GM21717 (cell line): ENCODE results near the gene ABHD17C.
"Not testable (repeated sequence)": the region's sequence is repeated elsewhere in the genome, so short reads cannot be mapped to it uniquely, and the experiment has no call there.

Experiments used
- ATAC-seq: cut with Tn5 transposase; IDR thresholded peaks from one replicate; pipeline ENCODE4 v1.9.1; 2021; ENCODE audit warnings: mild to moderate bottlenecking, moderate library complexity; ENCODE audit not compliant: unreplicated experiment

Gene ABHD17C

DNA sequence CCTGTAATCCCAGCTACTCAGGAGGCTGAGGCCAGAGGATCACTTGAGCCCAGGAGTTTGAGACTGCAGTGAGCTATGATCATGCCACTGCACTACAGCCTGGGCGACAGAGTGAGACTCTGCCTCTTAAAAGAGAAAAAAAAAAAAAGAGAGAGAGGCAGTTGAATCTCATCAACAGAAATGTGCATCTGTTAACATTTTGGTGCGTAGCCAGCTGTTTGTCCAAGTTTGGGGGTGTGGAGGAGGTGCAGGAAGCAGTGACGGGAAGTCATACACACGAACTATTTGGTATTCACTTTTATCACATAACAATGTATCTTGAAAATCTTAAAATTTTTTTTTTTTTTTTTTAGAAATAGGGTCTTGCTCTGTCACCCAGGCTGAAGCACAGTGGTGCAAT is 65.8 kb downstream of the ABHD17C start:
- no peak for ATAC-seq

- no peak for ATAC-seq
Measured at GRCh38 chr15:80761754-80762153, 66.6 kb downstream of the ABHD17C start.

DNA sequence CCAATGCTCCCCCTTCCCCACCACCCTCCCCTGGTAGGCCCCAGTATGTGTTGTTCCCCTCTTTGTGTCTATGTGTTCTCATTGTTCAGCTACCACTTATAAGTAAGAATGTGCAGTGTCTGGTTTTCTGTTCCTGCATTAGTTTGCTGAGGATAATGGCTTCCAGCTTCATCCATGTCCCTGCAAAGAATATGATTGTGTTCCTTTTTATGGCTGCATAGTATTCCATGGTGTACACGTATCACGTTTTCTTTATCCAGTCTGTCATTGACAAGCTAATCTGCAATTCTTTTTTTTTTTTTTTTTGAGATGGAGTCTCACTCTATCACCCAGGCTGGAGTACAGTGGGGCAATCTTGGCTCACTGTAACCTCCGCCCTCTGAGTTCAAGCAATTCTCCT is 68.1 kb downstream of the ABHD17C start:
- ATAC-seq = not testable (repeated sequence)

GRCh38 chr15:80764535-80764934 is 69.4 kb downstream of the ABHD17C start:
- ATAC-seq = no peak

- no peak for ATAC-seq
Measured at GRCh38 chr15:80766275-80766674, 71.2 kb downstream of the ABHD17C start.

GRCh38 chr15:80768158-80768557 is 73.0 kb downstream of the ABHD17C start:
- ATAC-seq = no peak

- ATAC-seq = no peak
Measured at GRCh38 chr15:80769153-80769828, 74.2 kb downstream of the ABHD17C start.

GRCh38 chr15:80769829-80770705 is 75.0 kb downstream of the ABHD17C start:
- ATAC-seq = no peak

DNA sequence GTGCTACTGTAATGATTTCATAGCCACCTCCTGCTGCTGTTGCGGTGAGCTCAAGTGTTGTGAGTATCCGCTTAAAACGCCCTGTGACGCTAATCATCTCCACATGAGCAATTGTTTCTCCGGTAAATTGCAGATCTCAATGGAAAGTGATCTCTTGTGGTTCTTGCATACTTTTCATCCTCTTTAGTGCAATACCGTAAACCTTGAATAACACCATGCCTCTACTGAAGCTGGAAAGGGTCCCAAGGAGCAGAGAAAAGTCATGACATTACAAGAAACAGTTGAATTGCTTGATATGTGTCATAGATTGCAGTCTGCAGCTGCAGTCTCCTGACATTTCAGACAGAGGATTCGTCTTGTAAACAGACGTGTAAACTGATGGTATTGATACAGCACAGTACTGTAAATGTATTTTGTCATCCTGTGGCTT is 78.0 kb downstream of the ABHD17C start:
- no peak for ATAC-seq

- no peak for ATAC-seq
Measured at GRCh38 chr15:80773792-80774352, 78.8 kb downstream of the ABHD17C start.

GRCh38 chr15:80774486-80774885 is 79.4 kb downstream of the ABHD17C start:
- no peak for ATAC-seq

- ATAC-seq = no peak
Measured at GRCh38 chr15:80775338-80775737, 80.2 kb downstream of the ABHD17C start.

DNA sequence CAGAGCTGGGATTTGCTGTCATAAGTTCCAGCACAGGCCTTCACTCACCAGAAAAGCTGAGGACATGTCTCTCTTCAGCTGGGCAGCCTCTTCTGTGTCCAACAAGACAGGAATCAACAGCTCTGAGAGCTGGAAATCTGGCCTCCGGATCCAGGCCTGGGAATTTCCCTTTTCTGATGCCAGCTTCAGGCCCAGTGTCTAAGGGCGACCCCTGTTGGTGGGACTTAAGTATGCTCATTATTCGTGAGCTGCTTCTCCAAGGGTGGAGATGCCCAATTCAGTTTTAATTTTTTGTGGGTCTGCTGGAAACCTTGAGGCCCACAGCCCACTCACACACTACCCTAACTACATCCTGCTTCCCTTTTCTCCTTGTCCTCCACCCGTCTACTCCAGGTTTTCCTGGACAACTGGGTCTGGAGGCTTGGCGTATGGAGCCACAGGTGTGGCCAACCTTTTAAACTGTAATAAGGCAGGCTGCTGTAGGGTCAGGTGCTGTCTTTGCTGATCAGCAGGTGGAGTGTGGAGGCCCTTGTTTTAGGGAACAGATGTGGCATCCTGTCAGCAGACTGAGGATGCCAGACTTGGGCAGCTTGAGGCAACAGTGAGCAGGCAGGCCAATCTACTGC is 81.4 kb downstream of the ABHD17C start:
- no peak for ATAC-seq

GRCh38 chr15:80777137-80777536 is 82.0 kb downstream of the ABHD17C start:
- ATAC-seq = no peak

DNA sequence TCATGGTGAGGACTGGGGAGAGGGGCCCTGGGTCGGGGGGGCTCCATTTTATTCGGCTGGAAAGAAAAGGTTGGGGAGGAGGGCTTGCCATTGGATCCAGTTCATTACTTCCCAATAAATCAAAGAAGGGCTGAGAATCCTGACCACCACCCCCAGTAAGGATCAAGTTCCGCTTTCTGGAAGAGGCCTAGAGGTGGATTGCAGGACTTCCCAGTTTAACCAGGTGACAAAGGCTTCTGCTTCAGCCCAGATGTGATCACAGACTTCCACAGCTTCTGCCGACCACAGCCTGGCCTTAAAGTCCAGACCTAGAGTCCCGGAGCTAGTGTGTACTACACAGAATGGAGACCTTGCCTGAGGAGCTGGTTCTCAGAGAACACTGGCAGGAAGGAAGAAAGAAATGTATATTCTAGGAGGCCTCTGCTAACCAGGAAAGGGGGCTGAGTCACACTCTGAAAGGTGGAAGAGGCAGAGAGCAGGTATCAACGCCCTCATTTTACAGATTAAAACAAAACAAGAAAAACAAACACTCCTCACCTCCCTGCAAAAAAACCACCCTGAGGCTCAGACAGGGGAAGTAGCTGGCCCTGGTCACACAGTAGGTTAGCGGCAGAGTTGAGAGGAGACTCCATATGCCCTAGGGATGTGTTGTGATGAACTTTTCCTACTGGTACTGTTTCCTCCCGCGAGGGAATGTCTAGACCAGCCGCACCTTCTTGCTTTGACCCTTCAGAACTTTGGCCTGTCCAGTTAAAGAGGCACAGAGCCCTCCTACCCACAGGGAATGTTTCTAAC is 82.9 kb downstream of the ABHD17C start:
- no peak for ATAC-seq

GRCh38 chr15:80778621-80778963 is 83.5 kb downstream of the ABHD17C start:
- no peak for ATAC-seq

DNA sequence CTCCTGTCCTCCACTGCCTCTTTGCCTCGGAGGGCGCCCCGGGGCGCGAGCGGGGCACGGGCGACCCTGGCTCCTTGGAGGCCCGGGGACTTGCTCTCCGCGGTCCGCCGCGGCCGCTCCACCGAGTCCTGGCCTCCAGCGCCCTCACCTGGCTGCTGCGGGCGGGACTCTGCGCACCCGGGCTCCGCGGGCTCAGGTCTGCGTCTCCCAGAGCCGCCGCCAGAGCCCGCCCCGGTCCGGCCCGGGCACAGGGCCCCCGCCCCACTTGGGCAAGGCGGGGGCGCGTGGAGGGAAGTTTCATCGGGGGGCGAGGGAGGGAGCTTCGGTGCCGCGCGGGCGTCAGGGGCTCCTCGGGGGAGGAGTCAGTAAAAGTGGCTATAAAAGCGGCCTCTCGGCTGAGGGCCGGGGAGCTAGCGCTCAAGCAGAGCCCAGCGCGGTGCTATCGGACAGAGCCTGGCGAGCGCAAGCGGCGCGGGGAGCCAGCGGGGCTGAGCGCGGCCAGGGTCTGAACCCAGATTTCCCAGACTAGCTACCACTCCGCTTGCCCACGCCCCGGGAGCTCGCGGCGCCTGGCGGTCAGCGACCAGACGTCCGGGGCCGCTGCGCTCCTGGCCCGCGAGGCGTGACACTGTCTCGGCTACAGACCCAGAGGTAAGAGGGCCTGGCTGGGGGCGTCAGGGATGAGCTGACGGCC is 84.0 kb downstream of the ABHD17C start, which contains the start of gene CEMIP:
TSS of gene CEMIP (plus strand) at position 407 of the 694 bp plus-strand sequence. CDS start 94,510 bp downstream, outside the sequence.
- ATAC-seq = no peak

DNA sequence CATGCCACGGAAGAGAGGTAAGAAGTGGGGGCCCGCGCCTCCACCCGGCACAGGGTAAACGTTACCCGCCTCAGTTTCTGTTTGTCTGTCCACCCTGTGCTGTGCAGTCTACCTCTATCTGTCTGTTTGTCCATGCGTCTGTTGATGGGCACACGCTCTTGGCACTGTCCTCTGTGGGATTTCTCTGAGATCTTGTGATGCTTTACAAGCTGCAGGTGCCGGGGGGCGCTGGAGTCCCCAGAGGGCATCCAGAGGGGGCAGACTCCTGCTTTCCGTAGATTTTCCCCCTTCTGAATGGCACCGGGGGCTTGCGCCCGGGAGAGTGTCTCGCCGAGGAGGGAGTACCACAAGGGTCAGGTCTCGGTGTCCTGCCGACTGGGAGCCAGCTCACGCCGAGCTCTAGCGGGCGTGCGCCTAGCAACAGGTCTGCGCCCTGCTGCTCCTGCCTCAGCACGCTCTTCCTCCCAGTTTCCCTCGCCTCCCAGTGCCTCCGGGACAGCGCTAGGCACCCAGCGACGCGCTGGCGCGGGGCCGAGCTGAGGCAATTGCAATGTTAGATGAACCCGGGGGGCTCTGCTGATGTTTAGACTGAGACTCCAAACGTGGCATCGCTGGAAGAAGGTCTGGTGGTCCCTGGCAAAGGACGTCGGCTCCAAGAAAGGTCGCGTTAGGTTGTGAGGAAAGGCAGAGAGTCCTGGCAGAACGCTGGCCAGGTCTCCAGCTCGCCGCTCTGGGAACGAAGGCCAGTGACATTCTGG is 84.7 kb downstream of the ABHD17C start:
- no peak for ATAC-seq
